ENCODE results near the gene KIF2B. TPM values are rescaled to one million over a fixed set of nuclear protein-coding genes. Genes with fewer than 3 reads are reported as not detected.

Gene KIF2B, protein sequence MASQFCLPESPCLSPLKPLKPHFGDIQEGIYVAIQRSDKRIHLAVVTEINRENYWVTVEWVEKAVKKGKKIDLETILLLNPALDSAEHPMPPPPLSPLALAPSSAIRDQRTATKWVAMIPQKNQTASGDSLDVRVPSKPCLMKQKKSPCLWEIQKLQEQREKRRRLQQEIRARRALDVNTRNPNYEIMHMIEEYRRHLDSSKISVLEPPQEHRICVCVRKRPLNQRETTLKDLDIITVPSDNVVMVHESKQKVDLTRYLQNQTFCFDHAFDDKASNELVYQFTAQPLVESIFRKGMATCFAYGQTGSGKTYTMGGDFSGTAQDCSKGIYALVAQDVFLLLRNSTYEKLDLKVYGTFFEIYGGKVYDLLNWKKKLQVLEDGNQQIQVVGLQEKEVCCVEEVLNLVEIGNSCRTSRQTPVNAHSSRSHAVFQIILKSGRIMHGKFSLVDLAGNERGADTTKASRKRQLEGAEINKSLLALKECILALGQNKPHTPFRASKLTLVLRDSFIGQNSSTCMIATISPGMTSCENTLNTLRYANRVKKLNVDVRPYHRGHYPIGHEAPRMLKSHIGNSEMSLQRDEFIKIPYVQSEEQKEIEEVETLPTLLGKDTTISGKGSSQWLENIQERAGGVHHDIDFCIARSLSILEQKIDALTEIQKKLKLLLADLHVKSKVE
- total RNA-seq, result not detected in 2 replicates

DNA sequence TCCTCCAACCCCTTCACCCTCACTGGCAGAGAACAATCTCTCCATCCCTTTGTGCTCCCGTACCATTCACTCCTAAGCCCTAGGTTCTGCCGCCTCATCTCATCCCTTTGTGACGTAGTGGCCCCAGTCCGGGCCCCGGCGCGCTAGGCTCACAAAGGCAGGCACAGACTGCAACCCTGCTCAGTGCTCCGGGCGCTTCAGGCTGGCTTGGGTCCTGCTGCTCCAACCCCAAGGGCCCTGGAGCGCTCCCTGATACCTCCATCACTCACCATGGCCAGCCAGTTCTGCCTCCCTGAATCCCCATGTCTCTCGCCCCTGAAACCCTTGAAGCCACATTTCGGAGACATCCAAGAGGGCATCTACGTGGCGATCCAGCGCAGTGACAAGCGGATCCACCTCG is at the start of gene KIF2B:
KIF2B (plus strand) TSS at position 164 of the 400 bp plus-strand sequence; CDS start at position 271, 107 bp downstream.

